NOMO-1 treated with dmso at 0.1 percent for 144 hours (cell line): ENCODE results near the gene LRFN2.

Source experiments
- DNase-seq: peaks from one replicate; lab custom pipeline; 2025; ENCODE audit not compliant: unreplicated experiment; lab: John Stamatoyannopoulos, UW

Gene LRFN2

DNA sequence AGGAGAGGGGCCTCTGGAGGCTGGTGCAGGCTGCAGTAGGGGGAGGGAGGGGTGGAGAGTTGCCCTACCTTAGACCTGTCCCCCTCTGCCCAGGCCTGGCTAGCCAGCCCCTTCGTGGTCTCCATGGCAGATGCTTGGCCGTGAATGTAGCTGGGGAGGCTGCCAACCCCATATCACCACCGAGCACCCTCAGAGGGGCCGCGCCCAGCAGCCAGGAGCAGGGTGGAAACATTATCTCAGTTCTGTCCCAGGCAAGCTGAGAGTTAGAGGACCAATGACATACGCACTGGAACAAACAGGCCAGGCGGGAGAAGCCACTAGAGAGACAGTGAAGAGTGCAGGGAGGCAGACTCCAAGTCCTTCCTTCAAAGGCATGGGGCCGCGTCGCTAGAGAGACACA is 66.5 kb downstream of the LRFN2 start:
- no peak for DNase-seq

GRCh38 chr6:40520084-40520483 is 67.1 kb downstream of the LRFN2 start:
- DNase-seq = no peak

- DNase-seq = no peak
Measured at GRCh38 chr6:40517654-40518053, 69.5 kb downstream of the LRFN2 start.

- no peak for DNase-seq
Measured at GRCh38 chr6:40516429-40516828, 70.7 kb downstream of the LRFN2 start.

GRCh38 chr6:40512340-40512739 is 74.8 kb downstream of the LRFN2 start:
- no peak for DNase-seq

DNA sequence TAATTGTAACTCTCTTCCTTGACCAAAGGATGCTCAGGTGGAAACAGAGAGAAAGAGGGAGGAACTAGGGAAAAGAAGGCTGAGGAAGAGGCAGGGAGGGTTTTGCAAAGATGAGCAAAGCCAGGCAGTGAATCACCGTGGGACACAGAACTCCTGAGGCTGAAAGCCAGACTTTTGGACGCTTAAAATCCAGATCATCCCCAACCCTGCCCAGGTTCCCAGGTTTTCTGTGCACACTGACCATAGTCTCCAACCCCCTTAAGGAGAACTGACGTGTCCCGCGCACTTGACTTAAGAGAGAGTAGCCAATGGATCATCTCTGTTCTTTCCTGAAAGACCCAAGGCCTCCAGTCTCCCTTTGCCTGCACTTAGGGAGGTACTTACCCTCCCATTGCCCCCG is 75.3 kb downstream of the LRFN2 start:
- no peak for DNase-seq

DNA sequence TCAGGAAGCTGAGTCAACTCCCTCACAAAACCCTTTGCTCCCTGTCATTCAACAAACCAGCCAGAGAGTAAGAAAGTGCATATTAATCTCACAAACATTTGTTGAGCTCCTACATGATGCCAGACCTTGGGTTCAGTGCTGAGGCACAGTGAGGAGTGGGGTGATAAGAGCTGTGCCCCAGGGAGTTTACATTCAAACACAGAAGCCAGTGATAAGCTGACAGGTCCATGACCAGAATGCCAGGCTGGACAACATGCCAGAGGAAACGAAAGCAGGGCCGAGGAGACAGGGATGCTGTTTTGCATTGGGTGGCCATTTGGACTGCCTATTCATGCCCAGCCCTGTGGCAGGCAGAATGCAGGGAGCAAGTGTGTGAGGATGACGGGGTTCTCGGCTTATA is 76.7 kb downstream of the LRFN2 start:
- no peak for DNase-seq

DNA sequence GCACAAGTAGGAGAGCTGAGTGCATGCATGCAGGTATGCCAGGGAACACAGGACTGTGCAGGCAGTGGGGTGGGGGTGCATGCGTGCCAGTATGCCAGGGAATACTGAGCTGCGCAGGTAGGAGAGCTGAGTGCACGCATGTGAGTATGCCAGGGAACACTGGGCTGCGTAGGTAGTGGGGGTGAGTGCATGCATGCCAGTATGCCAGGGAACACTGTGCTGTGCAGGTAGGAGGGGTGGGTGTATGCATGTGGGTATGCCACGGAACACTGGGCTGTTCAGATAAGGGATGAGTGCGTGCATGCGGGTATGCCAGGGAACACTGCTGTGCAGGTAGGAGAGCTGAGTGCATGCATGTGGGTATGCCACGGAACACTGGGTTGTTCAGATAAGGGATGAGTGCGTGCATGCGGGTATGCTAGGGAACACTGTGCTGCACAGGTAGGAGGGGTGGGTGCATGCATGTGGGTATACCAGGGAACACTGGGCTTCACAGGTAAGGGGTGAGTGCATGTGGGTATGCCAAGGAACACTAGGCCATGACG is 77.4 kb downstream of the LRFN2 start:
- DNase-seq = no peak

GRCh38 chr6:40509086-40509485 is 78.1 kb downstream of the LRFN2 start:
- DNase-seq = no peak

- DNase-seq = no peak
Measured at GRCh38 chr6:40506954-40507353, 80.2 kb downstream of the LRFN2 start.

DNA sequence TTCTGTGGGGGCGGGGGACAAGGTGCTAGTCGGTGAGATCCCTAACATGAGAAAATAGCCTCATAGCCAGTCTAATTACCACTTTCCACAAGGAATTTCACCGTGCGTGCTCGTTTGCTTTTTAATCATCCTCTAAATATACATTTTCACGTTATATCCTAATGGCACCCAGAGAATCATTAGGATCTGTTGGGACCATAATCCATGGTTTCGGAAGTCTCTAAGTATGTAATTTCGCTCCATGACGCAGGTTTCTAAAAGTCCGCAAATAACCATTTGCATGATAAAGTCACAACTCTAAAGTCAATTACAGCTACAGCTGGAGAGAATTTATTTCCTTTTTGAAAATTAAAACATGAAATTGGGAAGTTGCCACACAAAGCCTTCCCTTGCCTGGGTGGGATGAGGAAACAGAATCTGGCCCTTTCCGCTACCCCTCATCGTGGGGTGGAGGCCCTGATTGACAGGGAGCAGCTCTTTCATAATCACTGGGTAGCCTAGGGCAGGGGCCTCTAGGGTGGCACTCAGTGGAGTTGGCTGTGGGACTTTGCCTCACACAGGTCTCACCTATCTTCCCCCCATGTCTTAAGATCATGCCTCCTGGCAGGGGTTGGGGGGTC is 81.9 kb downstream of the LRFN2 start:
- DNase-seq = no peak

DNA sequence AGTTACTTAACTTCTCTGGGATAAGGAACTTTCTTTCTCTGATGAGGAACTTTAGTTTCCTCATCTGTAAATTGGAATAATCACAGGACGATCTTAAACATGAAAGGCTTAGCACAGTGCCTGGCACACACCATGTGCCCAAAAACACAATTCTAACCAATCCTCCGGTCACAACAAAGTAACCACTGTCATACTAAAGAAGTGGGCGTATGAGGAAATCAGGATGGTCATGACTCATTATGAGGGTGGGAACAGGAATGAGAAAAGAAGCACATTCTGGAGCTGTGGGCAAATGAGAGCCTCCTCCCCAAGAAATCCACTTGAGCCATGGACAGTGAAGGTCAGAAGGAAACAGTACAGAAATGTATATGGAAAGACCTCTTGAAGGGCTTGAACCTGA is 82.9 kb downstream of the LRFN2 start:
- DNase-seq = no peak

GRCh38 chr6:40500227-40500626 is 86.9 kb downstream of the LRFN2 start:
- DNase-seq = no peak

DNA sequence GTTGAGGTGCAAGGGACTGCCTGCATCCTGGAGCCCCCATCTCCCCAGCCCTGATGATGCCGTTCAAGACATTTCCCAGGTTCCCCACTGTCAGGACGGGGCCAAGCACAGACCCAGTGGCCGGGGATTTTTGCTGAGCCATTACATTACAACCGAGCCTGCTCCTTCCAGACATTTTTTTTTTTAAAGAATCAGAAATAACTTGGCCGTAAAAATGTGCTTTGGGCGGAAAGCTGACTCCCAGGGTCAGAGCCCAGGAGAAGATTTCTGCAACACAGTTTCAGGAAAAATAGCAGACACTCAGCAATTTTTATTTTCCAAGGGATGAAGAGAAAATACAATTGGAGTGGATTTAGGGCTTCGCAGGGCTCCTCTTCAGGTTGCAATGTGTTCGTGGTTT is 87.9 kb downstream of the LRFN2 start:
- DNase-seq = no peak

DNA sequence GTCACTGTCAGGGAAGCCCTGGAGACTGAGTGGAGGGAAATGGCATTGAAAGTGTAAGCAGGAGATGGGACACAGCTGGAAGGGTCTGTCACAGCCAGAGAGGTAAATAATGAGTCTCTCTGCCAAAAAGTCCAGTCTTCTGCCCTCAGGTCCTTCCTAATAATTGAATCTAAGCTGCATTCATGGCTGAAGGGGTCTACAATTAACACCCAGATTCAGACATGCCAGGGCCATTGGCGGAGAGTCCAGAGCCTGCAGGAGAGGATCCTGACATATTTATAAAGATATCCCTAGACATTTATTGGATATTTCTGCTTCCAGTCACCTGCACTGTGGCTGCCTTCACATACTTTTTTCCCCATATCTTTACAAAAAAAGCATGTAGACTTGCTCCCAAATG is 89.0 kb downstream of the LRFN2 start:
- DNase-seq = no peak

- no peak for DNase-seq
Measured at GRCh38 chr6:40492187-40492586, 95.0 kb downstream of the LRFN2 start.

DNA sequence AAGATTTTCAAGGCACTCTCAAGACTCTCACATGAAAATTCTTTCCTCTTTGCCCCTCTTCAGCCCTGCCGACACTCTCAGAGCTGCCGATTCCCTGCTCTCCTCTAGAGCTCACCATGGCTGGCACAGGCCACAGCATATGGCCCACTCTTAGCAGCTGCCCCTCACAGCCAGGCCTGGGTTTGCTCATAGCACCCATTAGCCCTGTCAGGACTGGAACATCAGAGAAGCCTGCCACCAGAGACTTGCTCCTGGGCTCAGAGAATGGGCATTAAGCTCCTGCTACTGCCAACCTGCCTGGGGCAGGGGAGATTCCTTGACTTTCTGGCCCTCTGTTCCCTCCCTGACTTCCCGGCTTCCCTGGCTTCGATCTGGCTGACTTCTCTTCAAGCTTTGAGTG is 96.7 kb downstream of the LRFN2 start:
- DNase-seq = no peak

- DNase-seq = no peak
Measured at GRCh38 chr6:40489798-40490197, 97.4 kb downstream of the LRFN2 start.

DNA sequence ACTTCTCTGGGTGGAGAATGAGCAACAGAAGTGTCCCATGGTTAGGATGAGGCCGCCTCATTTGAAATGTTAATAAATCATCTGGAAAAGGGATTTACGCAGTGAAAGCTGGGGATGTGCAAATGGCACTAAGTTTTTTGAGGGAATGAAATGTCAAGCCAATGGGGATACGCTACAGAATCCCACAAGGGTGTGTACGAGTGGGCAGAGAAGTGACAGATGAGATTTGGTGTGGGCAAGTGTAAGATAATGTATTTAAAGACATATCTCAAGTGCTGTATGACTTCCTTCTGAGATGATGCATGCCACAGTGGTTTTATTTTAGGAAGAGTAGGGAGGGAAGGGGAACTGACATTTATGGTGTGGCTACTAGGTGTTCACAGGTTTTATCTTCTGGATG is 100.6 kb downstream of the LRFN2 start:
- no peak for DNase-seq

DNA sequence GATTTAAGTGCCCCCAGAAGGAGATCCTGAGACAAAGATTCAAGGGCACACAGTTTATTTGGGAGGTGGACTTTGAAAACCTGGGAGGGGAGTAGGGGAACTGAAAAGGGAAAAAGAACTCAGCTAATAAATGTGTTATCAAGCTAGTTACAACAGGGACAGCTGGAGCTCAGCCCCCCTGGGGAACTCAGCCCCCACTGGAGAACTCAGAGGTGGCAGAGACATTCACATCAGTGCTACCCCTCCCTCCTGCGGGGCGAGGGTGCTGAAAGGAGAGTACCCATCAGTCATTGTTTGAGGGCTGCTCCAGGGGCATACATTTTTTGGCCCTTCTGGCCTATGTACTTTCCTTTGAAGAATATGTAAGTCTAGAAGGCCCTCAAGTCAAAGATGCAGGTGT is 101.4 kb downstream of the LRFN2 start:
- DNase-seq = no peak

- no peak for DNase-seq
Measured at GRCh38 chr6:40485300-40485699, 101.9 kb downstream of the LRFN2 start.

- DNase-seq = no peak
Measured at GRCh38 chr6:40484066-40484465, 103.1 kb downstream of the LRFN2 start.

DNA sequence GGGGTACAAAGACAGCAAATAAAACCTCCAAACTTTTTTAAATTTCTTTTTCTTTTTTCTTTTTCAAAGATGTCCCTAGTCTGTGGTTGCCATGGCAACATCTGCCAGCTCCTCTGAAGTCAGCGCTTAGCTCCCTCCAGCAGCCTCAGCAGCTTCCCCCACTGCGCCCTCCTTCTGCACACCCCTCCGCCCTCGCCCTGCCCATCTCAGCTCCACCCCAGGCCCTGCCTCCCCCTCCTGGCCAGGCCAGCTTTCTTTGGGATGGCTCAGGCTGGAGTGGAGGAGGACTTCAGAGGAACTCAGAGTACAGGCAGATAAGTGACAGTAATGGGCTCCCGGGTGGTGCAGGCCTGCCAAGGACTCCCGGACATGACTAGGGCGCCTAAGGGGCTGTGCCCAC is 104.6 kb downstream of the LRFN2 start:
- no peak for DNase-seq
